Lung (tissue), 12 donors: ENCODE measurements around the gene FBXL17. TPM values are rescaled to one million over a fixed set of nuclear protein-coding genes. Genes with fewer than 3 reads are reported as not detected.

Experiments used
- ATAC-seq: fragments of 200-7000 bp; cut with Tn5 transposase; one replicate; pipeline ENCODE4 v1.9.1; 2020; ENCODE audit warnings: moderate number of reproducible peaks; ENCODE audit not compliant: insufficient read depth, low FRiP score
- DNase-seq, 3 donors: peaks; one replicate each; pipeline ENCODE4 v3.0.0-alpha.2; 2013 to 2017
- H3K27ac ChIP-seq, 2 donors: one replicate each; pipeline ENCODE4 v1.5.1; 2013; ENCODE audit warnings: mild to moderate bottlenecking in 2 of 2, moderate library complexity in 2 of 2, control low read depth in 1 of 2, inconsistent platforms in 1 of 2, low read depth in 1 of 2, low read length in 1 of 2
- H3K27me3 ChIP-seq, 3 donors: one replicate each; pipeline ENCODE4 v1.5.1; 2013; ENCODE audit warnings: low read length in 2 of 3; ENCODE audit not compliant: control insufficient read depth in 3 of 3, insufficient read depth in 3 of 3
- H3K36me3 ChIP-seq, 4 donors: one replicate each; pipeline ENCODE4 v1.5.1; 2013; ENCODE audit warnings: low read length in 4 of 4, mild to moderate bottlenecking in 1 of 4, moderate library complexity in 1 of 4; ENCODE audit not compliant: control insufficient read depth in 4 of 4, insufficient read depth in 4 of 4
- H3K4me1 ChIP-seq, 5 donors: one replicate each; pipeline ENCODE4 v1.5.1; 2013; ENCODE audit warnings: low read length in 5 of 5, mild to moderate bottlenecking in 2 of 5, moderate library complexity in 1 of 5; ENCODE audit not compliant: control insufficient read depth in 5 of 5, insufficient read depth in 5 of 5
- H3K4me3 ChIP-seq: one replicate; pipeline ENCODE4 v1.5.1; 2013; ENCODE audit warnings: mild to moderate bottlenecking, control low read depth, moderate library complexity
- H3K9ac ChIP-seq, 2 donors: one replicate each; pipeline ENCODE4 v1.5.1; 2013; ENCODE audit warnings: low read length in 2 of 2, control low read depth in 1 of 2; ENCODE audit not compliant: insufficient read depth in 1 of 2
- H3K9me3 ChIP-seq, 4 donors: one replicate each; pipeline ENCODE4 v1.5.1; 2013; ENCODE audit warnings: low read length in 3 of 4, mild to moderate bottlenecking in 1 of 4, moderate library complexity in 1 of 4; ENCODE audit not compliant: control insufficient read depth in 4 of 4, insufficient read depth in 3 of 4
- WGBS, 2 donors: extraction: QIAGEN DNeasy Blood & Tissue Kit; methylation state at CpG; one replicate each; pipeline ENCODE4 v1.1.7; 2013; 5-methylcytosine and 5-hydroxymethylcytosine counted together
- polyA plus RNA-seq, 2 donors: library from polyadenylated mRNA; stranded (reverse); fragments of 200-250 nt; gene quantifications; one replicate each; pipeline ENCODE4 v1.2.1, GENCODE V29; 2013
- total RNA-seq, 2 donors: library from RNA; depleted of rRNA in 1 of 2; stranded (reverse); fragments of >200 nt in 1 of 2; gene quantifications; one replicate each; pipeline ENCODE4 v1.2.1, GENCODE V29; 2014 to 2021
- TF ChIP-seq, protein P1 (sequence below): IDR thresholded peaks from 2 replicates; pipeline ENCODE4 v1.5.1; 2012; ENCODE audit warnings: mild to moderate bottlenecking; ENCODE audit errors: control extremely low read depth, extremely low read depth
- donor health status: control.
- donor health status: control.
- donor health status: Bipolar disorder and iron deficiency.
- donor health status: healthy.
- donor health status: DM: yes; HTN: yes; CAD: no.

FBXL17 gene
- total and polyA plus RNA-seq, 4 donors = 4.0 to 23.9 (median 13.6) TPM

DNA sequence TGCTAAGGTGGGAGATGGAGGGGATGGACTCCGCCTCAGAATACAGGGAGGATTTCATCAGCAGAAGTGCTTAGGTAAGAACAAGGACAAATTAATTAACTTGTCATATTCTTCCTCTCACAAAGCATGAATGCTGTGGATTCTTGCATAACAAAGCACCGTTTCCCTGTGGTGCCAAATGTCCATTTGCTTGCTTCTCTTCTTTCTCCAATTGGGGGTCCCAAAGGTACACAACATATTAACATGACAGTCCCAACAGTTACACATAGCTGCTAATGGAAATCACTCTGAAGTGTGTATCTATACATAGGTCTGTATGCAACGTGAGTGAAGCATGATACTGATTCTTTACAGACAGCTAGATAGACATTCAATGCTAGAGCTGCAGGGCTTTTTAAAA is 564.5 kb downstream of the FBXL17 start:
- no peak overlapping the region for H3K27ac ChIP-seq
- no peaks in the 10 kb centered on the region for H3K4me1 ChIP-seq
- DNase-seq (no peak), ATAC-seq (no peak)
- WGBS, 2 donors = 75 to 79% methylated on average over 3 of the region's 3 CpGs
- H3K9me3 ChIP-seq = peaks cover 0 to 2% (median 1%) of the 10 kb centered on the region in 4 donors
- H3K4me3 ChIP-seq = no peak overlapping the region
- no peaks in the 10 kb centered on the region for H3K27me3 ChIP-seq
- TF ChIP-seq, protein P1, sequence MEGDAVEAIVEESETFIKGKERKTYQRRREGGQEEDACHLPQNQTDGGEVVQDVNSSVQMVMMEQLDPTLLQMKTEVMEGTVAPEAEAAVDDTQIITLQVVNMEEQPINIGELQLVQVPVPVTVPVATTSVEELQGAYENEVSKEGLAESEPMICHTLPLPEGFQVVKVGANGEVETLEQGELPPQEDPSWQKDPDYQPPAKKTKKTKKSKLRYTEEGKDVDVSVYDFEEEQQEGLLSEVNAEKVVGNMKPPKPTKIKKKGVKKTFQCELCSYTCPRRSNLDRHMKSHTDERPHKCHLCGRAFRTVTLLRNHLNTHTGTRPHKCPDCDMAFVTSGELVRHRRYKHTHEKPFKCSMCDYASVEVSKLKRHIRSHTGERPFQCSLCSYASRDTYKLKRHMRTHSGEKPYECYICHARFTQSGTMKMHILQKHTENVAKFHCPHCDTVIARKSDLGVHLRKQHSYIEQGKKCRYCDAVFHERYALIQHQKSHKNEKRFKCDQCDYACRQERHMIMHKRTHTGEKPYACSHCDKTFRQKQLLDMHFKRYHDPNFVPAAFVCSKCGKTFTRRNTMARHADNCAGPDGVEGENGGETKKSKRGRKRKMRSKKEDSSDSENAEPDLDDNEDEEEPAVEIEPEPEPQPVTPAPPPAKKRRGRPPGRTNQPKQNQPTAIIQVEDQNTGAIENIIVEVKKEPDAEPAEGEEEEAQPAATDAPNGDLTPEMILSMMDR = no peak
- H3K9ac ChIP-seq = no peak overlapping the region
- H3K36me3 ChIP-seq = no peaks in the 10 kb centered on the region

DNA sequence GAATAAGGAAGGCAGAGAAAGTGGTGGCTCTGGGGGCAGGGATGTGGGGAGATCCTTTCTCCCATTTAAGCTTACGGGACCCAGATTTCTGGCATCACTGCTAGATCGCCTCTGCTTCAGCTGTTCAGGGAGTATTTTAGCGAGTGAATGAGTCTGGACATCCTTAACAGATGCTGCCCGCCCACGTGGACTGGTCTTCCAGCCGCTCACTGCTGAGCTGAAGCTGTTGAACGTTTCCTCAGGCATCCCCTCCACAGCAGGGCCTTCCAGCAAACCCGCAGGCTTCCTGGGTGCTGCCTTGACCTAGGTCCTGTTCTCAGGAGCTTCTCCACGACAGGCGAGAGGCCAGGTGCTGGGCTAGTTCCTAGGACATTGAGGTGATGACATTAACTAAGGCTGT is 566.8 kb downstream of the FBXL17 start:
- DNase-seq (no peak), ATAC-seq (no peak)
- H3K9ac ChIP-seq = no peak overlapping the region
- H3K4me1 ChIP-seq = no peaks in the 10 kb centered on the region
- no peak overlapping the region for H3K4me3 ChIP-seq
- H3K36me3 ChIP-seq = no peaks in the 10 kb centered on the region
- H3K27me3 ChIP-seq = no peaks in the 10 kb centered on the region
- TF ChIP-seq, protein P1 = no peak
- no peak overlapping the region for H3K27ac ChIP-seq
- H3K9me3 ChIP-seq = no peaks in the 10 kb centered on the region
- 88 to 89% methylated on average over 10 of the region's 10 CpGs for WGBS, 2 donors

DNA sequence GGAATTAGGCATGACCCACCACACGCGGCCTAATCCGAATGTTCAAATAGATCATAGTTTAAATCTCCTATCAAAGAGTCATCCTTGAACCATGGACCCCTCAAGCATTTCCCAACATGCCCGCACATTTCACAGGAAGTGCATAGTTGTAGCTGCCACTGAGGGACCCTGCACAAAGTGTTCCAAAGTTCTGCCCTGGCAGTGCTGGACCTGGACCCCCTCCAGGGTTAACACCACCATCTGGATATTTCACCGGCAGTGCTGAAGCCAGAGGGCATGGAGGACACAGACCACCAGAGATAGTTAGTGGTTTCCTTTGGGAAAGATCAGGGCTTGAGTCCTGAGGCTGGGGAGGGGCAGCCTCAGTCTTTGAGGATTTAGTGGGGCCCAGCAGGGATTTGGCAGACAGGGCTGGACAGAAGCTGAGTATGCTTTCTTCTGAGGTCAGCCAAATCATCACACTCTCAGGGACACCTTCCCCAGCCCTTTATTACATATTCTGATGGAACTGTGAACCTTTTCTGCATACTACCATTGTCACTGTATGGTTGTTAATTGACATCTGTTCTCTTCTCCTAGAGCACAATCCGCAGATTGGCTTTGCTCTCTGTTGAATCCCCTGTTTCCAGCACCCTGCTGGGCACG is 567.6 kb downstream of the FBXL17 start:
- Histone ChIP-seq H3K27ac (no peak overlapping the region), H3K9ac (no peak overlapping the region), H3K4me1 (peaks cover 0 to 4% (median 0%) of the 10 kb centered on the region in 5 donors), H3K27me3 (no peaks in the 10 kb centered on the region), H3K4me3 (no peak overlapping the region), H3K9me3 (no peaks in the 10 kb centered on the region), H3K36me3 (no peaks in the 10 kb centered on the region)
- ATAC-seq (no peak), DNase-seq (no peak)
- 91 to 92% methylated on average over 7 of the region's 7 CpGs for WGBS, 2 donors
- TF ChIP-seq, protein P1 = no peak

DNA sequence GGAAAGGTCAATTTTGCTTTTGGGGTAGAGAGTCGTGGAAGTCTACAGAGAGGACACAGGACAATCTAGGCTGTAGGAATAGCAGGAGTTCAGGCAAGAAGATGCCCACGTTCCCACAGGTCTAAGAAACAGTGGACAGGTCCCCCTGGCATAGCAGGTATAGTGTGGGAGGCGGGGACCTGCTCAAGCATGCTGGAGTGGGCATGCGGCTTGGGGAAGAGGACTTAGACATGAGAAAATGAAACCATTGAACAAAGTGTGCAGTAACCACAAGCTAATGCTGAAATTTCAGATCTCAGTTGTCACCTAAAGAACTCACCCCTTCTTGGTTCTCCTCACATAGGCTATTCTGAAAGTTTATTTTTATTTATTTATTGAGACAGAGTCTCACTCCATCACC is 568.3 kb downstream of the FBXL17 start:
- TF ChIP-seq, protein P1 = no peak
- no peaks in the 10 kb centered on the region for H3K9me3 ChIP-seq
- no peak overlapping the region for H3K27ac ChIP-seq
- peaks cover 0 to 8% (median 0%) of the 10 kb centered on the region in 5 donors for H3K4me1 ChIP-seq
- no peak overlapping the region for H3K4me3 ChIP-seq
- H3K36me3 ChIP-seq = no peaks in the 10 kb centered on the region
- ATAC-seq (no peak), DNase-seq (no peak)
- no peaks in the 10 kb centered on the region for H3K27me3 ChIP-seq
- 89 to 90% methylated on average over 4 of the region's 4 CpGs for WGBS, 2 donors
- H3K9ac ChIP-seq = no peak overlapping the region
